ENCODE results near the gene BMERB1.
"Not testable (repeated sequence)": the region's sequence is repeated elsewhere in the genome, so short reads cannot be mapped to it uniquely, and the experiment has no call there.

The BMERB1 gene

GRCh38 chr16:15464401-15465186, 30.2 kb downstream of the BMERB1 start:
- DNase-seq: no peak

- DNase-seq: no peak
Measured at GRCh38 chr16:15466131-15466530, 31.7 kb downstream of the BMERB1 start.

GRCh38 chr16:15466886-15467781, 32.7 kb downstream of the BMERB1 start:
- no peak for DNase-seq

GRCh38 chr16:15476971-15477370, 42.6 kb downstream of the BMERB1 start:
- DNase-seq: not testable (repeated sequence)

GRCh38 chr16:15477802-15478201, 43.4 kb downstream of the BMERB1 start:
- no peak for DNase-seq

GRCh38 chr16:15482068-15482747, 47.8 kb downstream of the BMERB1 start:
- peak; percentile 39 for DNase-seq

- no peak for DNase-seq
Measured at GRCh38 chr16:15482748-15483298, 48.4 kb downstream of the BMERB1 start.

- DNase-seq: no peak
Measured at GRCh38 chr16:15483857-15484256, 49.5 kb downstream of the BMERB1 start.

GRCh38 chr16:15484662-15485061, 50.3 kb downstream of the BMERB1 start:
- no peak for DNase-seq

GRCh38 chr16:15485175-15485574, 50.8 kb downstream of the BMERB1 start:
- no peak for DNase-seq

- DNase-seq: no peak
Measured at GRCh38 chr16:15486661-15487060, 52.3 kb downstream of the BMERB1 start.

- DNase-seq: no peak
Measured at GRCh38 chr16:15487336-15488284, 53.2 kb downstream of the BMERB1 start.

- DNase-seq: no peak
Measured at GRCh38 chr16:15489016-15489415, 54.6 kb downstream of the BMERB1 start.

GRCh38 chr16:15490123-15490711, 55.8 kb downstream of the BMERB1 start:
- no peak for DNase-seq

GRCh38 chr16:15491411-15491810, 57.0 kb downstream of the BMERB1 start:
- no peak for DNase-seq

GRCh38 chr16:15492091-15492740, 57.8 kb downstream of the BMERB1 start:
- DNase-seq: no peak

- DNase-seq: no peak
Measured at GRCh38 chr16:15493466-15494180, 59.2 kb downstream of the BMERB1 start.

GRCh38 chr16:15494236-15494635, 59.8 kb downstream of the BMERB1 start:
- DNase-seq: no peak

- no peak for DNase-seq
Measured at GRCh38 chr16:15495898-15496297, 61.5 kb downstream of the BMERB1 start.
